Activated T-cell treated with anti-CD3 and anti-CD28 coated beads for 48 hours (primary cell): ENCODE results near the gene POLR3K.

Experiments
- DNase-seq: peaks from one replicate; pipeline ENCODE4 v3.0.0-alpha.2; 2020; ENCODE audit warnings: low read depth

POLR3K gene

DNA sequence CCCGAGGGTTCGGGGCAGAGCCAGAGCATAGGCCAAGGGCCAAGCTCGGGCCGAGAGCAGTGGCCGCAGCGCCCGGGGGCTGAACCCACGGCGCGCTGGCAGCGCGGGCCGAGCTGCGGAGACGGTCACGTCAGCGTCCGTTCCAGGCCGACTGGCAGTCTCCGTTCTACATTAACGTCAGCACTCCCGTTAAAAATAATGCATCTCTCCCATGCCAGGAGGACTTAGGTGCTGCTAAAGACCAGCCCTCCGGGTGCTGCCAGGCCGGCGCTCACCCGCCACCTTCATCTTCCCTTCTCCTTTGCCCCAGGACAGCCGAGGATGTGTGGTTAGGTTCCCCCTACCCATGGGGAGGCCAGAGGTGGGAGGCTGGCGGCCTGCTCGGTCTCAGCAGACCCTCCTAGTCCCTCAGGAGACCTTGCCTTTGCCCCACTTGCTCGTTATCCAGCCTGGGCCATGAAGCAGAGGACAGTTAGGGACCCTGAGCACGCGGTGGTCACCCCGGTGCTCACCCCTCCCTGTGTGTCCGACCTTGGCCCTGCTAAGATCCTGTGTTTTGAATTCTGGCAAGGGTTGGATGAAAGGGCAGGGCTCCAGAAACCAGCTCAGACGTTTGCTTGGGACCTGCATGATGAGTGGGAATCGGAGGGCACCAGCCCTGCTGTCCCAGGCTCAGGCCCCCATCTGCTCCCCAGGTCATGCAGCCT lies 25.2 kb upstream of the POLR3K start:
- no peak for DNase-seq

GRCh38 chr16:77807-78443 lies 24.5 kb upstream of the POLR3K start, which contains the start of gene MPG:
Gene MPG, plus strand, starts transcription at chr16:78225. Its CDS starts 85 bp downstream, at chr16:78310.
- peak; percentile 85 for DNase-seq

DNA sequence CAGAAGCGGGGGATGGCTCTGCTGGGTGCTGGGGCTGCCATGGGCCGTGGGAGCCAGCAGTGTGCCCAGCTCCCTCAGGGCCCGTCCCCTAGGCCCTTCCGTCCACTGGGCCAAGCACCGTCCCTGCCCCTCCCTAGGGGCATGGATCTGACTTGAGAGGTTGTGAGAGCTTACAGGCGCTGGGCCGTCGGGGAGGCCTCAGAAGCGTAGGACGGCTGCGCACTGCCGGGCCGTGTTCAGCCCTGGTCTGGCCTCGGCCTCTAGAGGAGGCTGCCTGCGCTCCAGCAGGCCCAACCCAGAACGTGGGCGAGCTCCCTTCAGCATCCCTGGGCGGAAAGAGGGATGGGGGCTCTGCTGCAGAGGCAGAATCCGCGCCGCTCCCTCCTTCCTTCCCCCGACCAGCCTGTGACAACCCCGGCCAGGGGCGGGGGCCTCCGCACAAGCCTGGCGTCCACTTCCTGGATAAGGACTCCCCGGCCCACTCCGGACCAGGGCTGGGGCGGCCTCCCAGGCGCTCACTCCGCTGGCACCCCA lies 23.9 kb upstream of the POLR3K start:
- DNase-seq: no peak

DNA sequence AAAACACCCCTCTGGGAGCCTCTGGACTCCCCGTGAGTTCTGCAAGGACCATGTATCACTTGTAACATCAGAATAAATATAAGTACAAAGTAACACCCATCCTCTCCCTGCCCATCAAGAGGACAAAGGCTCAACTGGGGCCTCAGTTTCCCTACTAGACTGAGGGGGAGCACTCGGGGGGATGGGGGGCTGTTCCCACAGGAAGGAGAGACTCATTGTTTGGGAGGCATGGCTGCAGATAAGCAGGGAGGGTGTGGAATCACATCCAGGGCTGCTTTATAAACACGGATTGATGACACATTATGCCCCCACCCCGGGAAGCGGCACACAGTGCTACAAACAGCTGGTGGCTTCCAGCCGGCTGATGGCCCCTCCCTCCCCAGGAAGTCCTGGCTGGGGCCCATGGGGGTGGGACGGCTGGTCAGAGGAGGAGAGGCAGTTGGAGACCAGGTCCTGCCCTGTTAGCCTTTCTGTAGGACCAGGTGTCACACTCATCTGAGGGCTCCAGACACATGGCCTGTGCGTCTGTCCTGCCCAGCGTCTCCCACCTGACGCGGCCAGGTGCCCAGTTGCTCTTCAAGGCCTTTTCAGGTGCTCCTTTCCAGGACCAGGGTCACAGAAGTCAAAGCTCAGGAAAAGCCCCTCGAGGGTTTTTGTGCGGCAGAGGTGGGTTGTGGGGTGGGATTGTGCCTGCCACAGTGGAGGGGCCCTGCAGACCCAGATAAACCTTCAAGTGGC lies 23.3 kb upstream of the POLR3K start:
- no peak for DNase-seq

GRCh38 chr16:75580-76501 lies 22.4 kb upstream of the POLR3K start:
- DNase-seq: no peak

DNA sequence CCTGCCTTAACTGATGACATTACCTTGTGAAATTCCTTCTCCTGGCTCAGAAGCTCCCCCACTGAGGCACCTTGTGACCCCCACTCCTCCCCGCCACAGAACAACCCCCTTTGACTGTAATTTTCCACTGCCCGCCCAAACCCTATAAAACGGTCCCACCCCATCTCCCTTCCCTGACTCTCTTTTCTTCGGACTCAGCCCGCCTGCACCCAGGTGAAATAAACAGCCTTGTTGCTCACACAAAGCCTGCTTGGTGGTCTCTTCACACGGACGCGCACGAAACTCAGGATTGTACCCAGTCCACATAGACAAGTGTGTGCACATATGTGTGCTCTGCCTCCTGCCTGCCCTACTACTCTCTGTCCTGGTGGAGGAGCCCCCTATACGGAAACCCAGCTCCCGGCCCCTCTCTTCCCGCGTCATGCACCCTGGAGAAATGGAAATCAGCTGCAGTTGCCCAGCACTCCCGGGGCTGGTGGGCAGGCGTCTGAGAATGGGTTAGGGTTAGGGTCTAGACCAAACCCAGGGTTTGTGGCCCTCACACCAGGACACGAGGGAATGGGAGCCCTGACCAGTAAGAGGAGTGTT lies 21.4 kb upstream of the POLR3K start:
- no peak for DNase-seq

DNA sequence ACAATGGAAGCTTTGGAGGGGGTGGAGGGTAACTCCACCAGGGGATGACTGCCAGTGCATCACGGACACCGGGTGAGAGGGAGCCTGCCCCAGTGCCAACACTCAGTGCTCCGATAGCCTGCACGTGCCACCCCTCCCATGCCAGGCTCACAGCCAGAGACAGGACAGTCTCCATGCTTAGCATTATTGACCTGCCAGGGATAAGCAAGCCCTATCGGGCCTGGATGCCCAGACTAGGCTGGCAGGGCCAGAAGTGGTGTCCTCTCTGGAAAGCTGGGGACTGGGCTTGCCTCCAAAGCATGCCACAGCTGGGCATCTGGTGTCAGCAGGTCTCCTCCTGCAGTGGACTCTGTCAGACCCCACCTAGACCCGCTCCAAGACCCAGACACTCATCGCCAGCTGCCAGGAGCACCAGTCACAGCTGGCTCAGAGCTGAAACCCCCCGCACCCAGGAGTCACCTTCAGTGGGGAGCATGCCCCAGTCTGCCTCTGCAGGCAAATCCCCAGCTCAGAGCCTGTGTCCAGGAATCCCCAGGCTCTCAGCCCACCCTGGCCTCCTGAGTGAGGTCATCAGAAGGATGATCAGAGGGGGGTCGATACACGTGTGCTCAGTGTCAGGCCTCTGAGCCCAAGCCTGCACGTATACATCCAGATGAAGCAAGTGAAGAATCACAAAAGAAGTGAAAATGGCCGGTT lies 20.8 kb upstream of the POLR3K start:
- no peak for DNase-seq

DNA sequence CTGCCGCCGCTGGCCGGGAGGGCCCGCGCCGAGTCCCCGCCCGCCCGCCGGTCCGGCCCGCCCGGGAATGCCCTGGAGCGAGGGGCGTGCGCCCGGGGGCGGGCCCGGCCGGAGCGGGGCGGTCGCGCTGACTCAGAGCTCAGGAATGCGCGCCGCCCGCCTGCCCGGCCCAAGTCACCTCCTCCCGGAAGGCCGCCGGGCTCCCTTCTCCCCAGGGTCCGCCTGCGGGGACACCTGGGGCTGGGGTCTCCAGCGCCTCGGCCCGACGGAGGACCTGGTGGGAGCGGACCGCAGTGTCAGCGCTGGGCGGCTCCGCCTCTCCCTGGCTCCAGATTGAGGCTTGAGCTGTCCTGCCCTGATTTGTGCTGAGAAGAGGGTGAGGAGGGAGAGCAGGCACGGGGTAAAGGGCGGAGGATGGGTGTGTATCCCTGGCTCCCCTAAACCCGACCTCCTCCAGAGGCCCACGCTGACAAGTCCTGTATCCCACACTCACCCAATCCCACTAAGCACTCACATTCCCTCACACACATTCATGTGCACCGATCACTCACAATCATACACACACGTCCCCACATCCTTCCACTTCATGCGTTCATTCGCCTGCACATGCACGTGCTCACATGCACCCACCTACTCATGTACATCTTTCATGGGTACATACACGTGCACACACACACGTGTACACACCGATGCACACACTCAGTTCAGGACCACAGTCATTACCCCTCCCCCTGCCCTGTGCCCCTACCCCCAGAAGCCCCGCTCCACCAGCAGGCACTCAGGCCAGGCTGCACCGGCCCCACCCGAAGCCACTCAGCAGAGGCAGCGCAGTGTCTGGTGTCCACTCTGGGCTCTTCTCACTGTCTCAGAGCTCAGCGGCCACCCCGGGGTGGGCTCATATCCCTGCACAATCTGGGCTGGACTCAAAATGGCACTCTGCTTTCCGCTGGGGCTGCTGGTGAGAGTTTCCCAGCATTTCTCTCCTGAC lies 19.4 kb upstream of the POLR3K start, which contains the start of gene RHBDF1:
RHBDF1 (minus strand) TSS at position 71 of the 988 bp plus-strand sequence. CDS start 7,616 bp downstream, outside the sequence.
- DNase-seq: no peak

GRCh38 chr16:71540-72401 lies 18.4 kb upstream of the POLR3K start:
- no peak for DNase-seq

GRCh38 chr16:71210-71539 lies 17.8 kb upstream of the POLR3K start:
- no peak for DNase-seq

GRCh38 chr16:69181-69580 lies 15.8 kb upstream of the POLR3K start:
- no peak for DNase-seq

DNA sequence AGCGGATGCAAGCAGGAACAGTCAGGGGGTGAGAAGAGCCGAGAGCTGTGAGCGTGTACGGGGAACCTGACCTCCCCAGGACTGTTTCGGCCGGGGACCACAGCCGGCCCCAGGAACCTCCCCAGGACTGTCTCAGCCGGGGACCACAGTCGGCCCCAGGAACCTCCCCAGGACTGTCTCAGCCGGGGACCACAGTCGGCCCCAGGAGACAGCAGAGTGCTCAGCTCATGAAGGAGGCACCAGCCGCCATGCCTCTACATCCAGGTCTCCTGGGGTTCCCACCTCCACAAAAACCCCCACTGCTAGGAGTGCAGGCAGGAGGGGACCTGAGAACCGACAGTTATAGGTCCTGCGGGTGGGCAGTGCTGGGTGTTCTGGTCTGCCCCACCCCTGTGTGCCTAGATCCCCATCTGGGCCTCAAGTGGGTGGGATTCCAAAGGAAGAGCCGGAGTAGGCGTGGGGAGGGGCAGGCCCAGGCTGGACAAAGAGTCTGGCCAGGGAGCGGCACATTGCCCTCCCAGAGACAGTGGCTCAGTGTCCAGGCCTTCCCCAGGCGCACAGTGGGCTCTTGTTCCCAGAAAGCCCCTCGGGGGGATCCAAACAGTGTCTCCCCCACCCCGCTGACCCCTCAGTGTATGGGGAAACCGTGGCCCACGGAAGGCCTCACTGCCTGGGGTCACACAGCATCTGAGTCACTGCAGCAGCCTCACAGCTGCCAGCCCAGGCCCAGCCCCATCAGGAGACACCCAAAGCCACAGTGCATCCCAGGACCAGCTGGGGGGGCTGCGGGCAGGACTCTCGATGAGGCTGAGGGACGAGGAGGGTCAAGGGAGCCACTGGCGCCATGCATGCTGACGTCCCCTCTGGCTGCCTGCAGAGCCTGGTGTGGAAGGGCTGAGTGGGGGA lies 14.7 kb upstream of the POLR3K start:
- DNase-seq: no peak

- no peak for DNase-seq
Observed at GRCh38 chr16:67183-67791, 13.9 kb upstream of the POLR3K start.

GRCh38 chr16:66309-67182 lies 13.1 kb upstream of the POLR3K start:
- no peak for DNase-seq

GRCh38 chr16:65745-66144 lies 12.3 kb upstream of the POLR3K start:
- peak; percentile 85 for DNase-seq

GRCh38 chr16:64914-65255 lies 11.5 kb upstream of the POLR3K start:
- DNase-seq: no peak
